Measurements from ENCODE around the gene ODF2.

- TF ChIP-seq, protein P1, sequence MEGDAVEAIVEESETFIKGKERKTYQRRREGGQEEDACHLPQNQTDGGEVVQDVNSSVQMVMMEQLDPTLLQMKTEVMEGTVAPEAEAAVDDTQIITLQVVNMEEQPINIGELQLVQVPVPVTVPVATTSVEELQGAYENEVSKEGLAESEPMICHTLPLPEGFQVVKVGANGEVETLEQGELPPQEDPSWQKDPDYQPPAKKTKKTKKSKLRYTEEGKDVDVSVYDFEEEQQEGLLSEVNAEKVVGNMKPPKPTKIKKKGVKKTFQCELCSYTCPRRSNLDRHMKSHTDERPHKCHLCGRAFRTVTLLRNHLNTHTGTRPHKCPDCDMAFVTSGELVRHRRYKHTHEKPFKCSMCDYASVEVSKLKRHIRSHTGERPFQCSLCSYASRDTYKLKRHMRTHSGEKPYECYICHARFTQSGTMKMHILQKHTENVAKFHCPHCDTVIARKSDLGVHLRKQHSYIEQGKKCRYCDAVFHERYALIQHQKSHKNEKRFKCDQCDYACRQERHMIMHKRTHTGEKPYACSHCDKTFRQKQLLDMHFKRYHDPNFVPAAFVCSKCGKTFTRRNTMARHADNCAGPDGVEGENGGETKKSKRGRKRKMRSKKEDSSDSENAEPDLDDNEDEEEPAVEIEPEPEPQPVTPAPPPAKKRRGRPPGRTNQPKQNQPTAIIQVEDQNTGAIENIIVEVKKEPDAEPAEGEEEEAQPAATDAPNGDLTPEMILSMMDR (optimal IDR thresholded peaks at IDR 0.05 in 1 of 3, IDR thresholded peaks at IDR 0.05 in 1 of 3, conservative IDR thresholded peaks at IDR 0.05 in 1 of 3; ENCODE audit: extremely low read depth in 1 of 3, insufficient read depth in 2 of 3, low read length in 3 of 3), result no peak
- TF ChIP-seq EZH2 (IDR thresholded peaks at IDR 0.05; ENCODE audit: low read length), result no peak
Measured at GRCh38 chr9:128548876-128549275, 93.1 kb downstream of the ODF2 start.

All from keratinocyte (primary cell).